ENCODE results near the gene SCN8A. TPM values are rescaled to one million over a fixed set of nuclear protein-coding genes. Genes with fewer than 3 reads are reported as not detected.

SCN8A gene
- total RNA-seq, 1 experiment from 2014 or later, result 3.3 TPM

DNA sequence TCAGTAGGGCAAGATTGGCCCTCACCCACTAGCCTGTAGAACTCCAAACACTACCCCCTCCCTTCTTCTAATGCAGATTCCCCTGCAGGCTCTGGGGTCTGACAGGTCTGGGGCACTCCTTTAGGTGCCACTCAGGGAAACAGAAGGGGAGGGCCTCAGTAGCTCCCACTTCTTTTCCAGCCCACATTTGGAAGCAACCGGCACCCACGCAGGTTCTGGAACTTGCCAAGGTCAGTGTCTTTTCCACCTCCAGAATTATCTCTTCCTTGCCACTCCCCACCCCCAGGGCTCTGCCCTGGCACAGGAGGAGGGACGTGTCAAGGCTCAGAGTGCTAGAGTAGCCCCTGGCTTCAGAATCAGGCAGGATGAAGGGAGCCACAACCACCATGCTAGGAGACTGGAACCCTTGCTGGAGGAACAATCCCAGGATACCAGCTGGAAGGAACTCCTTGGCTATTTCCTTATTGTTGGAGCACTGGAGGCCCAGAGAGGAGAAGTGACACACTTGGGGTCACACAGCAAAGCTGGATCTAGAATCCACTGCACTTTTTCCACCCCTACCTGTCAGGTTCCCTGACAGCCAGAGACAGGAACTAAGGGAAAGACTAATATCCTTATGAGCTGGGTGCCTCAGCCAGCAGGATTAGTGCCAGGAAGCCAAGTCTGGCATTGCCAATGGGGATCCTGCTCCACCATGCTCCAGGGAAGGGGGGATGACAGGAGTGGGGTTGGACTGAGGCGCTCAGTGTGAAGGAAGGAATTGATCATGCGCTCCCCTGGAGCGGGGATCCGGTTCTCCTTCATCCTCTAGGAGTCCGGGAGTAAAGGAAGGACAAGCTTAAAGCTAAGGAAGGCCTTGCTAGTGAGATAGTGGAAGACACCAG, 259.3 kb downstream of the SCN8A start:
- no peak for DNase-seq (ENCODE audit: low read depth)

DNA sequence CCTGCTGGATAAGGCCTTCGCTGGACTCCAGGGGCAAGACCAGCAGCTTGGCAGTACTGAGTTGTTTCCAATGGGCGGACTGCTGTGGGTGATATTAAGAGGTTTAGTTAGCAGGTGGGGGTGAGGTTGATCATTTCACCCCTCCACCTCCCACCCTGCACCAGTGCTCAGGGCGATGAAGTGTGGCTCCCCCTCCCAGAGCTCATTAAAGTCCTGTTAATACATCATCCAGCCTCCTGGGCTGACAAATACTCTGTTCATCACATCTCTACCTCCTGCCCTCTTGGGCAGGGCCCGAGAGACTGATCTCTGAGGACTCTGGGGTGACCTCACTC, 259.9 kb downstream of the SCN8A start:
- DNase-seq (ENCODE audit: low read depth), result no peak

DNA sequence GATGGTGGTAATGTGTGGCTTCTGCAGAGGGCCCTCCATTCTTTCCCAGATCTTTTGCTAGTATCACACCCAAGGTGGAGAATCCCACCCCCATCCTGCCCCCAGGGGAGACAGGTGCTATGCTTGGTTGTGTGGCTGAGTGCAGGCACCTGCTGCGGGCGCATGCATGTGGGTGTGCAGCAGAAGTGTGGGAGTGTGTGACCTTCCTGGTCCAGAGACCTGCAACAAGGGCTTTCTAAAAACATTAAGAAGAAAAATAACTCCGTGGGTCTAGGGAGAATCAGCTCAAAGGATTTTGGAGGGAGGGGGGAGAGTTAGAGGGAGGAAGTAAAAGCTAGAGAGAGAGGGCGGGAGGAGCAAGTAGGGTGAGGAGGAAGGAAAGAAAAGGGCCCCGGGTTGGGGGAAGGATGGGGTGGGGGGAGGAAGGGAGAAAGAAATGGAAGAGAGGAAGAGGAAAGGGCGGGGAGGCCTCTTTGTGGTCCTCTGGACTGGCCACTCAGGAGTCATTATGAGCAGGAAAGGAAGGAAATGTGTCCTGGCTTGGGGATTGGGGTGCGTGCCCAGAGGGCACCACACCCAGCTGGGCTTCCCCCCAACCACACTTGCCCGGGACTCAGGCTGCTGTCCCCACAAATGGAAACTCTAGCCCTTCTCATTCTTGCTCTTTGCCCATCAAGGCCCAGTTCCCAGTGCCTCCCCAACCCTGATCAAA, 260.5 kb downstream of the SCN8A start:
- DNase-seq (ENCODE audit: low read depth), result no peak

DNA sequence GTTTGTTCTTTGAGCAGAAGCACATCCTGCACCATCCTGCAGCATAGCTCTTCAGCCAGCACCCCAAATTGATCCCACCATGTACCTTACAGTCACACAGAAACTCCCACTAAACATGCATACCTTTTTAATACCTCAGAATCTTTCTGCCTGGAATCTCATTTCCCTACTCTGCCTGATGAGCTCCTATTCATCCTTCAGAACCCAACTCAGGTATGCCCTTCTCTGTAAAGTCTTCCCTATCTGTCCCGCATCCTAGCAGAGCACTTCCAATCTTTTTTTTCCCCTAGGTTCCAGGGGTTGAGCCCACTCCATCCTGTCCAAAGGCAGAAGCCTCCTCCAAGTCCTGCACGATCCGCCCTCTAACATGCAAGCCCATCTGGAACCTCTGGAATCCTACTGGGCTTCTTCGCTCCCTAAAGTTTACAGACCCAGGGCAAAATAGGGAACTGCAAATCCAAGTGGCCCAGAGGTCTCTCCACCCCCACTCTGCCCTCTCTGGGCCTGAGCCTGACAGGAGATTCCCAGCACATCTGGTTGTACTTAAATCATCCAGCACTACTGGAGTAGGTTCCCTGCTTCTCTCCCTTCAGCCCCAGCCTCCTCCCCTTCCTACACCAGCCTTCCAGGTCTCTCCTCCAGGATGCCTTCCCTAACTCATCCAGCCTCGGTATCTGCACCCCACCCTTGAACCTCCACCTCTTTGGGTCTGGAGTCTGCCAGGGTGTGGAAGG, 261.5 kb downstream of the SCN8A start:
- no peak for DNase-seq (ENCODE audit: low read depth)

DNA sequence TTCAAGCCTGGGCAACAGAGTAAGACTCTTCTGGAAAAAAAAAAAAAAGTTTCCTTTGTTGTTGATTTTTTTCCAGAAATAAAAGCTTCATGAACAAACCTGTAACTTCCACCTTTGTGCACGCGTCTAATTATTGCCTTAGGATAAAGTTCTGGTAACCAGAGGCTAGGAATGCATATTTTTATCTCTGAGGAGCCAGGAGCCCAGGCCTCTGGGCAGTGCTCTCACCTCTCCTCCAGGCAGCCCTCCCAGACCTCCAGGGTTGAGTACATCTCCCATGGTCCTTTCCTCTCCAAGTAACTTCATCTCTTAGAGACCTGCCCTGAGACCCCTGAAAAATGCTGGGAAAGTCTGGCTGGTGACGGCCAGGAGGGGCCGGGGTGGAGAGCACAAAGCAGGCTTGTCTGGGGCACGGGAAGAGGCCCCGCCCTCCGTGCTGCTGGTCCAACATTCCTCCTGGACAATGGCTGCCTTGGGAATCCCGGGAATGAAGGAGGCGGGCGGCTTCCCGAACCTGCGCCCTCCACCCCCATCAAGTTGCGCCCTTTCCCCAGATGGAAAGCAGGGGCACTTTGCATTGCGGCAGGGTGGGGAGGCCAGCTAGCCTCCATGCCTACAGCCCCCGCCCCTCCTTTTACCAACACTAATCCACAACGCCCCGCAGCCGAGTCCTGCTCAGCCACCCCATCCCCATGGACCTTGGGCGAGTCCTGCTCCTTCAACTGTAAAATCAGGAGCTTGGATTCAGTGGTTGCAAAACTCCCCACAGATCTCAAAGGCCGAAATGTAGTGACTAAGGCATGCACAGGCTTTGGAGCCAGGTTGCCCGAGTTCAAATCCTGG, 264.8 kb downstream of the SCN8A start:
- peak; percentile 29 for DNase-seq (ENCODE audit: low read depth)

DNA sequence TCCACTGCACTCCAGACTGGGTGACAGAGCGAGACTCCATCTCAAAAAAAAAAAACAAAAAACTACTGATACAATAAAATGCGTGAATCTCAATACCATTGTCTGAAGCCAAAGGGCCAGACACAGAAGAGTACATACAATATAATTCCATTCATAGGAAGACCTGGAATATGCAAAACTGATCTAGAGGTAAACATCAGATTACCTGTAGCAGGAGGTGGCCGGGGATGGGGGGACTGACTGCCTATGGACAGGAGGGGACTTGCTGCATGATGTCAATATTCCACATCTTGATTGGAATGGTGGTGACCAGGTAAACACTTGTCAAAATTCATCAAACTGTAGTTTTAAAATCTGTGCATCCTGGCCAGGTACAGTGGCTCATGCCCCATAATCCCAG, 270.0 kb downstream of the SCN8A start:
- no peak for DNase-seq (ENCODE audit: low read depth)

Other genes with a start within 250 kb of the SCN8A start
- not detected in 2 replicates for gene CELA1, start 244.6 kb upstream of the SCN8A start, total RNA-seq (2014; rRNA removed; shearing (Covaris generic))
- gene GALNT6, start 199.8 kb upstream of the SCN8A start, total RNA-seq (2014; rRNA removed; shearing (Covaris generic)), result 58.9 and 60.2 TPM in 2 replicates
- 2.4 and 4.7 TPM in 2 replicates for gene SLC4A8, start 166.4 kb upstream of the SCN8A start, total RNA-seq (2014; rRNA removed; shearing (Covaris generic))

Measured in HT1080 (cell line).